ENCODE results near the gene KLK13. TPM values are rescaled to one million over a fixed set of nuclear protein-coding genes. Genes with fewer than 3 reads are reported as not detected.

The KLK13 gene
- total and polyA plus RNA-seq, 2 of the 8 experiments (the other 6 are each of a cell fraction or from before 2014, with no cell fraction given), result 4.2 to 4.5 TPM

GRCh38 chr19:51019544-51019925 lies 45.4 kb downstream of the KLK13 start, which contains the start of gene KLK10:
TSS of gene KLK10 (minus strand) at chr19:51019709. CDS start at chr19:51019130, 579 bp downstream.
- Histone ChIP-seq H4K8ac (ENCODE audit: extremely low read depth, insufficient read depth, low read length) (peak within 1 kb of the TSS; percentile 71), H3K79me1 (ENCODE audit: low read depth, low read length) (no peaks in the 10 kb centered on the region), H3K9ac (replicated peaks in 1 of 4; ENCODE audit: extremely low read depth in 1 of 4, low read depth in 3 of 4, low read length in 3 of 4) (no peak within 1 kb of the TSS; a peak in 1 of 7 replicates), H3K56ac (replicated peaks; ENCODE audit: insufficient read length, low read depth, low read length) (no peak within 1 kb of the TSS), H2AK5ac (ENCODE audit: low read depth, low read length) (no peak within 1 kb of the TSS; the same call in 1 of the 2 replicates), H3K4ac (replicated peaks; ENCODE audit: insufficient read length, low read depth, low read length) (peak within 1 kb of the TSS; percentile 32), H3K18ac (ENCODE audit: extremely low read depth, low read length) (peak within 1 kb of the TSS; percentile 38), H3K4me2 (ENCODE audit: insufficient read depth in 1 of 2, low read depth in 2 of 2, low read length in 2 of 2) (peak within 1 kb of the TSS; percentile 81 to 93), H2BK15ac (ENCODE audit: low read length) (peak within 1 kb of the TSS; percentile 97; the same call in 1 of the 2 replicates), H3K79me2 (ENCODE audit: control insufficient read depth in 1 of 2, insufficient read depth in 2 of 2, low read length in 2 of 2) (no peaks in the 10 kb centered on the region), H3K27ac (ENCODE audit: low read depth, low read length) (no peak within 1 kb of the TSS), H3K23me2 (ENCODE audit: low read depth, low read length) (peaks cover 14% of the 10 kb centered on the region; the same call in 1 of the 2 replicates), H3K14ac (ENCODE audit: insufficient read length) (no peak within 1 kb of the TSS), H2AFZ (ENCODE audit: low read length) (peak within 1 kb of the TSS; percentile 41; the same call in 1 of the 2 replicates), H3K36me3 (ENCODE audit: control insufficient read depth in 2 of 4, insufficient read depth in 4 of 4, low read length in 3 of 4) (no peaks in the 10 kb centered on the region), H2BK12ac (ENCODE audit: low read depth, low read length) (peak within 1 kb of the TSS; percentile 72; the same call in 1 of the 2 replicates), H4K5ac (ENCODE audit: insufficient read length, low read depth, low read length) (no peak within 1 kb of the TSS), H4K91ac (replicated peaks; ENCODE audit: insufficient read length, low read length) (peak within 1 kb of the TSS; percentile 36), H3K23ac (ENCODE audit: insufficient read length) (no peak within 1 kb of the TSS), H2BK5ac (ENCODE audit: low read depth, low read length) (peak within 1 kb of the TSS; percentile 55; the same call in 1 of the 2 replicates), H2BK20ac (ENCODE audit: low read length) (0 out of 2 replicates have a peak within 1 kb of the TSS, but pooled peaks have one; percentile 93), H3K9me3 (ENCODE audit: insufficient read depth in 2 of 2, low read depth in 1 of 2, low read length in 1 of 2) (no peaks in the 10 kb centered on the region), H3K4me3 (ENCODE audit: extremely low read depth in 1 of 4, insufficient read depth in 2 of 4, low read depth in 3 of 4, low read length in 4 of 4) (peak within 1 kb of the TSS; percentile 51 to 73 (median 52)), H3K27me3 (replicated peaks in 1 of 4; ENCODE audit: control insufficient read depth in 3 of 4, extremely low read depth in 1 of 4, insufficient read depth in 3 of 4, low read length in 3 of 4) (peaks cover 0 to 30% (median 19%) of the 10 kb centered on the region in 4 experiments; a peak in 5 of 7 replicates), H3K4me1 (replicated peaks in 1 of 4; ENCODE audit: control insufficient read depth in 3 of 4, insufficient read depth in 4 of 4, low read length in 3 of 4) (peaks cover 0 to 7% (median 3%) of the 10 kb centered on the region in 4 experiments; a peak in 5 of 7 replicates), H2BK120ac (replicated peaks; ENCODE audit: low read depth, low read length) (no peak within 1 kb of the TSS), H4K20me1 (replicated peaks in 1 of 2; ENCODE audit: control insufficient read depth in 1 of 2, insufficient read depth in 2 of 2, low read length in 2 of 2) (no peaks in the 10 kb centered on the region)
- CTCF ChIA-PET (ENCODE audit: partially characterized antibody), result interaction anchor here (0.6 to 15.0 kb wide), 10 partner anchors 26 to 85 kb away, joined by 3 to 269 read pairs (median 4); no protein-coding TSS in a partner anchor
- FAIRE-seq, result no peak
- 18% methylated on average over 6 of the region's 14 CpGs; no CpG with 5 or more reads in 1 of the 2 experiments for WGBS, 2 experiments (ENCODE audit: extremely low coverage in 1 of 2, insufficient coverage in 1 of 2, insufficient read length in 1 of 2, insufficient replicate concordance in 2 of 2, low coverage in 1 of 2, low lambda C conversion rate in 2 of 2, missing lambda C conversion rate in 1 of 2)
- TF ChIP-seq TBP (IDR thresholded peaks at IDR 0.05; ENCODE audit: low read depth, low read length) (no peak), SUZ12 (IDR thresholded peaks at IDR 0.05; ENCODE audit: low read length) (no peak), EZH2 (IDR thresholded peaks at IDR 0.05; ENCODE audit: low read depth, low read length, severe bottlenecking) (no peak), SAP30 (IDR thresholded peaks at IDR 0.05; ENCODE audit: insufficient read depth, insufficient replicate concordance, low read length) (no peak), RAD21 (IDR thresholded peaks at IDR 0.05 in 1 of 2, conservative IDR thresholded peaks at IDR 0.05 in 1 of 2; ENCODE audit: low read depth in 2 of 2, low read length in 2 of 2) (no peak), POLR2A (IDR thresholded peaks at IDR 0.05; ENCODE audit: control extremely low read depth in 1 of 2, low read depth in 2 of 2, low read length in 2 of 2) (no peak), EP300 (IDR thresholded peaks at IDR 0.05; ENCODE audit: borderline replicate concordance in 1 of 2, low read depth in 2 of 2, low read length in 2 of 2) (no peak), BCL11A (IDR thresholded peaks at IDR 0.05; ENCODE audit: low read depth in 2 of 2, low read length in 2 of 2) (no peak)
- POLR2A ChIA-PET (ENCODE audit: partially characterized antibody), result interaction anchor here (1.2 to 1.5 kb wide), 2 partner anchors 10 to 77 kb away, joined by 3 to 4 read pairs; no protein-coding TSS in a partner anchor
- DNase-seq (ENCODE audit: low read depth in 1 of 2, low spot score in 2 of 2), result no peak
